Colonic mucosa (tissue), 4 donors: ENCODE results near the gene SDHA. TPM values are rescaled to one million over a fixed set of nuclear protein-coding genes. Genes with fewer than 3 reads are reported as not detected.

Experiments used
- DNase-seq: peaks from one replicate; pipeline ENCODE4 v3.0.0-alpha.2; 2020
- H3K27ac ChIP-seq: fragments of 200-600 bp; one replicate; pipeline ENCODE4 v1.8.0; 2021
- H3K27me3 ChIP-seq: fragments of 200-600 bp; one replicate; pipeline ENCODE4 v1.8.0; 2021
- H3K36me3 ChIP-seq: fragments of 200-600 bp; one replicate; pipeline ENCODE4 v1.8.0; 2021
- H3K4me1 ChIP-seq: fragments of 200-600 bp; one replicate; pipeline ENCODE4 v1.8.0; 2021; ENCODE audit warnings: mild to moderate bottlenecking
- H3K4me3 ChIP-seq: fragments of 200-600 bp; one replicate; pipeline ENCODE4 v1.8.0; 2021
- H3K9ac ChIP-seq, 2 donors: one replicate each; pipeline ENCODE4 v1.7.0; 2013; ENCODE audit warnings: control low read depth in 2 of 2, low read depth in 2 of 2, low read length in 2 of 2
- H3K9me3 ChIP-seq: fragments of 200-600 bp; one replicate; pipeline ENCODE4 v1.8.0; 2021
- CTCF ChIP-seq: fragments of 200-600 bp; IDR thresholded peaks from one replicate; pipeline ENCODE4 v1.8.0; 2022; ENCODE audit warnings: antibody characterized with exemption, mild to moderate bottlenecking
- intact Hi-C: fragments of 100-400 bp; cut with DNase I; formaldehyde crosslinking; loops from one replicate; pipeline ENCODE4 v1.14.1; 2022
- total RNA-seq, 2 donors: library from RNA; stranded (reverse); fragmentation: NEBNext Ultra II Directional in 1 of 2; extraction: Animal tissue kit (Norgen Biotek cat#: 25700) in 1 of 2; gene quantifications; one replicate each; pipeline ENCODE4 v1.2.1, GENCODE V29; 2021
- donor health status: healthy.
- donor health status: DM: no; HTN: no; CAD: no.
- donor health status: DM: no; HTN: no; CAD: no.

SDHA gene
- total RNA-seq, 2 donors from 2014 or later: 285 to 414 TPM

GRCh38 chr5:305459-305858, 87.3 kb downstream of the SDHA start:
- DNase-seq: no peak
- Histone ChIP-seq H3K4me3 (no peak overlapping the region), H3K27me3 (no peaks in the 10 kb centered on the region), H3K9ac (no peak overlapping the region), H3K9me3 (no peaks in the 10 kb centered on the region), H3K4me1 (no peaks in the 10 kb centered on the region), H3K36me3 (peaks cover 6% of the 10 kb centered on the region), H3K27ac (no peak overlapping the region)
- intact Hi-C loops: no loop called here
- no peak for TF ChIP-seq CTCF

DNA sequence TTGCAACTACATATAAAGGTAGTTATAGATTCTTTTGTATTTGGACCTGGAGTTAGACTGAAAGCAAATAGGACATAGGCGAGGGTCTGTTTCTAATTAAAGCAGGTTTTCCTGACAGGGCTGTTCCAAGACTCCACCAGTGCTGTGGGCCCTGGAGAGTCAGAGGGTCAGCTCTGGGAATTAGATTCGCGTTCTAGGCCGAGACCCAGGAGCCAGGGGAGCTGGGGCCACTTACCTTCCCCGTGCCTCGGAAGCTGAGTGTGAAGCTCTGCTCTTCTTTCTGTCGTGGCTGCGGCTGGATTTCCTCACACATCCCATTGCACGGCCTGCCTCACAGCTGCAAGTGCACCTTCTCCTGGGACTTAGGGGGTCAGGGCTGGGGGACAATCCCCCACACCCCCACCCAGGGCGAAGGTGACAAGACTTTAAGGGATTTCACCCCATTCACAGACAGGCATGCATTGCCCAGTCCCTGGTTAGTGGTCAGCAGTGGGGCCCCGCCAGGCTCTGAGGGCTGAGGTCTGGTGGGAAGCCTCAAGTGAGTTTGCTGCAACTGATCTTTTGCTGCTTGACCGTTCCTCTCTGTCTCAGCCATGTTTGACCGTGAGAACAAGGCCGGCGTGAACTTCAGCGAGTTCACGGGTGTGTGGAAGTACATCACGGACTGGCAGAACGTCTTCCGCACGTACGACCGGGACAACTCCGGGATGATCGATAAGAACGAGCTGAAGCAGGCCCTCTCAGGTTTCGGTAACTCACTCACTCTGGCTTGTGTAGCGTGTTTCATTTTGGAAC, 88.1 kb downstream of the SDHA start:
- Histone ChIP-seq H3K9ac (no peak overlapping the region), H3K4me1 (no peaks in the 10 kb centered on the region), H3K27me3 (no peaks in the 10 kb centered on the region), H3K4me3 (no peak overlapping the region), H3K36me3 (peaks cover 6% of the 10 kb centered on the region), H3K27ac (no peak overlapping the region), H3K9me3 (no peaks in the 10 kb centered on the region)
- no peak for DNase-seq
- no peak for TF ChIP-seq CTCF
- intact Hi-C loops: no loop called here

Other genes starting within 250 kb of the SDHA start
- gene PLEKHG4B, start 126.2 kb upstream of the SDHA start, total RNA-seq: under 1 TPM; 0.05 to 0.17 TPM
- not detected for gene LRRC14B, start 26.8 kb upstream of the SDHA start, total RNA-seq
- gene CCDC127, start 167 bp upstream of the SDHA start, total RNA-seq: 1 to 10 TPM; 3.5 to 5.3 TPM
- 100 to 1,000 TPM; 111 to 142 TPM for gene PDCD6, start 53.3 kb downstream of the SDHA start, total RNA-seq
- gene AHRR, start 103.4 kb downstream of the SDHA start, total RNA-seq: 1 to 10 TPM; 1.9 to 2.1 TPM
- gene EXOC3, start 224.9 kb downstream of the SDHA start, total RNA-seq: 10 to 100 TPM; 52.0 to 58.7 TPM